ENCODE measurements around the gene MCTP1. TPM values are rescaled to one million over a fixed set of nuclear protein-coding genes. Genes with fewer than 3 reads are reported as not detected.

MCTP1 gene
- total RNA-seq, 1 experiment from 2014 or later: 25.8 TPM

GRCh38 chr5:94769996-94770395, 514.9 kb downstream of the MCTP1 start:
- BruUV-seq (replicated peaks): no TSS peak
- ChIA-PET POLR2A (ENCODE audit: low non-redundant PET) (no interaction called here), CTCF (no interaction called here)
- Histone ChIP-seq H3K4me3 (ENCODE audit: low read depth, low read length, poor library complexity, severe bottlenecking) (no peak overlapping the region), H3K9me3 (ENCODE audit: low read depth, low read length, poor library complexity, severe bottlenecking) (no peaks in the 10 kb centered on the region), H3K36me3 (ENCODE audit: insufficient read depth, low read length, poor library complexity, severe bottlenecking) (no peaks in the 10 kb centered on the region), H3K4me1 (ENCODE audit: insufficient read depth, low read length, poor library complexity, severe bottlenecking) (no peaks in the 10 kb centered on the region), H3K27ac (ENCODE audit: low read depth, low read length, poor library complexity, severe bottlenecking) (no peak overlapping the region), H3K27me3 (replicated peaks; ENCODE audit: insufficient read depth, low read depth, low read length, poor library complexity) (no peaks in the 10 kb centered on the region)
- intact Hi-C loops (cut with micrococcal nuclease; ENCODE audit: unreplicated experiment): no loop called here
- DNase-seq (ENCODE audit: low spot score): no peak
- no peak for TF ChIP-seq CTCF (conservative IDR thresholded peaks at IDR 0.05; ENCODE audit: low read depth, low read length)
- TF ChIP-seq EZH2 (IDR thresholded peaks at IDR 0.05; ENCODE audit: borderline replicate concordance, low read depth, low read length, poor library complexity, severe bottlenecking): no peak

- no peaks in the 10 kb centered on the region for H3K36me3 ChIP-seq (ENCODE audit: insufficient read depth, low read length, poor library complexity, severe bottlenecking)
- H3K9me3 ChIP-seq (ENCODE audit: low read depth, low read length, poor library complexity, severe bottlenecking): no peaks in the 10 kb centered on the region
- no peaks in the 10 kb centered on the region for H3K27me3 ChIP-seq (replicated peaks; ENCODE audit: insufficient read depth, low read depth, low read length, poor library complexity)
- no peak for TF ChIP-seq EZH2 (IDR thresholded peaks at IDR 0.05; ENCODE audit: borderline replicate concordance, low read depth, low read length, poor library complexity, severe bottlenecking)
- POLR2A ChIA-PET (ENCODE audit: low non-redundant PET): no interaction called here
- DNase-seq (ENCODE audit: low spot score): no peak
- CTCF ChIA-PET: no interaction called here
- H3K27ac ChIP-seq (ENCODE audit: low read depth, low read length, poor library complexity, severe bottlenecking): no peak overlapping the region
- H3K4me3 ChIP-seq (ENCODE audit: low read depth, low read length, poor library complexity, severe bottlenecking): no peak overlapping the region
- H3K4me1 ChIP-seq (ENCODE audit: insufficient read depth, low read length, poor library complexity, severe bottlenecking): no peaks in the 10 kb centered on the region
- BruUV-seq (replicated peaks): no TSS peak
- intact Hi-C loops (cut with micrococcal nuclease; ENCODE audit: unreplicated experiment): no loop called here
Observed at GRCh38 chr5:94761786-94762185, 523.1 kb downstream of the MCTP1 start.

GRCh38 chr5:94761055-94761454, 523.8 kb downstream of the MCTP1 start:
- no TSS peak for BruUV-seq (replicated peaks)
- Histone ChIP-seq H3K4me3 (ENCODE audit: low read depth, low read length, poor library complexity, severe bottlenecking) (no peak overlapping the region), H3K4me1 (ENCODE audit: insufficient read depth, low read length, poor library complexity, severe bottlenecking) (no peaks in the 10 kb centered on the region), H3K36me3 (ENCODE audit: insufficient read depth, low read length, poor library complexity, severe bottlenecking) (no peaks in the 10 kb centered on the region), H3K9me3 (ENCODE audit: low read depth, low read length, poor library complexity, severe bottlenecking) (no peaks in the 10 kb centered on the region), H3K27ac (ENCODE audit: low read depth, low read length, poor library complexity, severe bottlenecking) (no peak overlapping the region), H3K27me3 (replicated peaks; ENCODE audit: insufficient read depth, low read depth, low read length, poor library complexity) (no peaks in the 10 kb centered on the region)
- CTCF ChIA-PET: no interaction called here
- intact Hi-C loops (cut with micrococcal nuclease; ENCODE audit: unreplicated experiment): no loop called here
- POLR2A ChIA-PET (ENCODE audit: low non-redundant PET): no interaction called here
- TF ChIP-seq EZH2 (IDR thresholded peaks at IDR 0.05; ENCODE audit: borderline replicate concordance, low read depth, low read length, poor library complexity, severe bottlenecking): no peak
- no peak for TF ChIP-seq CTCF (conservative IDR thresholded peaks at IDR 0.05; ENCODE audit: low read depth, low read length)
- no peak for DNase-seq (ENCODE audit: low spot score)

GRCh38 chr5:94759961-94760360, 524.9 kb downstream of the MCTP1 start:
- CTCF ChIA-PET: no interaction called here
- no peak for DNase-seq (ENCODE audit: low spot score)
- TF ChIP-seq EZH2 (IDR thresholded peaks at IDR 0.05; ENCODE audit: borderline replicate concordance, low read depth, low read length, poor library complexity, severe bottlenecking) (no peak), CTCF (conservative IDR thresholded peaks at IDR 0.05; ENCODE audit: low read depth, low read length) (no peak)
- no peaks in the 10 kb centered on the region for H3K9me3 ChIP-seq (ENCODE audit: low read depth, low read length, poor library complexity, severe bottlenecking)
- no peaks in the 10 kb centered on the region for H3K27me3 ChIP-seq (replicated peaks; ENCODE audit: insufficient read depth, low read depth, low read length, poor library complexity)
- BruUV-seq (replicated peaks): no TSS peak
- H3K4me3 ChIP-seq (ENCODE audit: low read depth, low read length, poor library complexity, severe bottlenecking): no peak overlapping the region
- H3K36me3 ChIP-seq (ENCODE audit: insufficient read depth, low read length, poor library complexity, severe bottlenecking): no peaks in the 10 kb centered on the region
- no peaks in the 10 kb centered on the region for H3K4me1 ChIP-seq (ENCODE audit: insufficient read depth, low read length, poor library complexity, severe bottlenecking)
- intact Hi-C loops (cut with micrococcal nuclease; ENCODE audit: unreplicated experiment): no loop called here
- H3K27ac ChIP-seq (ENCODE audit: low read depth, low read length, poor library complexity, severe bottlenecking): no peak overlapping the region
- POLR2A ChIA-PET (ENCODE audit: low non-redundant PET): no interaction called here
